PC-3 (cell line): Measurements from ENCODE around the gene ZBTB7C. TPM values are rescaled to one million over a fixed set of nuclear protein-coding genes. Genes with fewer than 3 reads are reported as not detected.

ENCODE experiments used
- ATAC-seq: fragments of 200-7000 bp; cut with Tn5 transposase; 2 replicates; pipeline ENCODE4 v1.9.1; 2020; ENCODE audit warnings: mild to moderate bottlenecking, moderate library complexity
- BruUV-seq: library from RNA; stranded (reverse); fragments of 400-500 nt; replicated peaks from 2 replicates; lab custom pipeline; 2021; lab: Mats Ljungman, UMichigan
- CTCF ChIA-PET: fragments of 300-600 bp; sonication (Branson Sonifier 250); formaldehyde crosslinking; loops from one replicate; lab custom pipeline; 2022; ENCODE audit warnings: antibody characterized with exemption; lab: Charles Lee
- POLR2A ChIA-PET: fragments of 300-600 bp; sonication (Branson Sonifier 250); formaldehyde crosslinking; loops from one replicate; lab custom pipeline; 2022; ENCODE audit warnings: antibody characterized with exemption; ENCODE audit not compliant: unreplicated experiment; lab: Charles Lee
- DNase-seq: peaks from one replicate; pipeline ENCODE4 v3.0.0-alpha.2; 2015
- H2AFZ ChIP-seq: fragments of 300-600 bp; sonication (generic); 2 replicates; pipeline ENCODE4 v1.6.0; 2016; ENCODE audit warnings: antibody characterized with exemption, low read length
- H3F3A ChIP-seq: fragments of 300-600 bp; sonication (generic); one replicate; pipeline ENCODE4 v1.6.0; 2017; ENCODE audit warnings: antibody characterized with exemption, low read length, control low read depth, mild to moderate bottlenecking; ENCODE audit not compliant: unreplicated experiment
- H3K27ac ChIP-seq: fragments of 300-600 bp; sonication (generic); 2 replicates; pipeline ENCODE4 v1.5.1; 2016; ENCODE audit warnings: mild to moderate bottlenecking, low read length
- H3K27me3 ChIP-seq: fragments of 300-600 bp; sonication (generic); 2 replicates; pipeline ENCODE4 v1.6.1; 2016; ENCODE audit warnings: low read length, mixed read lengths
- H3K36me3 ChIP-seq: fragments of 300-600 bp; sonication (generic); 2 replicates; pipeline ENCODE4 v1.6.1; 2016; ENCODE audit warnings: low read depth, mixed run types, low read length, mixed read lengths
- H3K4me1 ChIP-seq: fragments of 300-600 bp; sonication (generic); 2 replicates; pipeline ENCODE4 v1.5.1; 2016; ENCODE audit warnings: low read length; ENCODE audit not compliant: insufficient read depth
- H3K4me2 ChIP-seq: fragments of 300-600 bp; sonication (generic); 2 replicates; pipeline ENCODE4 v1.6.0; 2016; ENCODE audit warnings: low read length
- H3K4me3 ChIP-seq: fragments of 300-600 bp; sonication (generic); 2 replicates; pipeline ENCODE4 v1.5.1; 2016; ENCODE audit warnings: mild to moderate bottlenecking, low read length, mixed read lengths
- H3K79me2 ChIP-seq: fragments of 300-600 bp; sonication (generic); 2 replicates; pipeline ENCODE4 v1.6.1; 2017; ENCODE audit warnings: low read length, mixed read lengths
- H3K9ac ChIP-seq: fragments of 300-600 bp; sonication (generic); 2 replicates; pipeline ENCODE4 v1.6.0; 2016; ENCODE audit warnings: mild to moderate bottlenecking, low read length
- H3K9me2 ChIP-seq: fragments of 300-600 bp; sonication (generic); replicated peaks from 2 replicates; pipeline ENCODE4 v1.6.1; 2016; ENCODE audit warnings: mixed run types, low read length, mixed read lengths
- H3K9me3 ChIP-seq: fragments of 300-600 bp; sonication (generic); 2 replicates; pipeline ENCODE4 v1.6.1; 2016; ENCODE audit warnings: low read length, mixed read lengths
- H4K20me1 ChIP-seq: fragments of 300-600 bp; sonication (generic); 2 replicates; pipeline ENCODE4 v1.6.1; 2016; ENCODE audit warnings: low read length, mixed read lengths
- CTCF ChIP-seq: fragments of 300-600 bp; sonication (generic); conservative IDR thresholded peaks from 2 replicates; pipeline ENCODE4 v1.5.1; 2017; ENCODE audit warnings: antibody characterized with exemption, low read depth, mild to moderate bottlenecking, low read length
- EZH2 ChIP-seq: fragments of 300-600 bp; sonication (generic); IDR thresholded peaks from one replicate; pipeline ENCODE4 v1.6.1; 2017; ENCODE audit warnings: antibody characterized with exemption, mild to moderate bottlenecking, low read length; ENCODE audit not compliant: unreplicated experiment
- EZH2phosphoT487 ChIP-seq: fragments of 300-600 bp; sonication (generic); IDR thresholded peaks from 2 replicates; pipeline ENCODE4 v1.6.1; 2018; ENCODE audit warnings: mild to moderate bottlenecking, antibody characterized with exemption, low read length, borderline replicate concordance
- intact Hi-C: fragments of 100-400 bp; cut with micrococcal nuclease; formaldehyde crosslinking; loops from 2 replicates; pipeline ENCODE4 v1.9.0; 2023
- total RNA-seq: library from RNA; depleted of rRNA; stranded (reverse); fragments of >200 nt; gene quantifications from 2 replicates; pipeline ENCODE4 v1.2.3, GENCODE V29; 2014

Gene ZBTB7C
- total RNA-seq, 1 experiment from 2014 or later = 1.3 TPM

- H3K4me1 ChIP-seq = peaks cover 13% of the 10 kb centered on the region
- no peaks in the 10 kb centered on the region for H3K79me2 ChIP-seq
- H4K20me1 ChIP-seq = no peaks in the 10 kb centered on the region
- H3K27me3 ChIP-seq = no peaks in the 10 kb centered on the region
- no peak for TF ChIP-seq EZH2
- TF ChIP-seq CTCF = no peak
- no peak for TF ChIP-seq EZH2phosphoT487
- no peak overlapping the region for H2AFZ ChIP-seq
- ChIA-PET CTCF (no interaction called here), POLR2A (no interaction called here)
- H3K4me2 ChIP-seq = no peak overlapping the region
- BruUV-seq = no TSS peak
- no peak overlapping the region for H3K27ac ChIP-seq
- no peak overlapping the region for H3K9ac ChIP-seq
- no peaks in the 10 kb centered on the region for H3K9me2 ChIP-seq
- H3K4me3 ChIP-seq = no peak overlapping the region
- ATAC-seq (no peak), DNase-seq (no peak)
- intact Hi-C loops = no loop called here
- no peaks in the 10 kb centered on the region for H3K9me3 ChIP-seq
- no peaks in the 10 kb centered on the region for H3F3A ChIP-seq
- no peaks in the 10 kb centered on the region for H3K36me3 ChIP-seq
Measured at GRCh38 chr18:48158721-48159120, 250.5 kb downstream of the ZBTB7C start.

- ChIA-PET POLR2A (interaction anchor here (0.6 kb wide), 1 partner anchor 385 kb away, joined by 4 read pairs; no protein-coding TSS in a partner anchor), CTCF (no interaction called here)
- H3K4me3 ChIP-seq = no peak overlapping the region
- ATAC-seq (no peak), DNase-seq (no peak)
- intact Hi-C loops = no loop called here
- H3K27me3 ChIP-seq = no peaks in the 10 kb centered on the region
- no peak overlapping the region for H2AFZ ChIP-seq
- no peak overlapping the region for H3K4me2 ChIP-seq
- peaks cover 20% of the 10 kb centered on the region for H3K4me1 ChIP-seq
- no peaks in the 10 kb centered on the region for H3K9me3 ChIP-seq
- H3K9ac ChIP-seq = no peak overlapping the region
- no peak for TF ChIP-seq EZH2phosphoT487
- TF ChIP-seq CTCF = no peak
- no peak for TF ChIP-seq EZH2
- no peaks in the 10 kb centered on the region for H3K36me3 ChIP-seq
- BruUV-seq = no TSS peak
- no peaks in the 10 kb centered on the region for H3K9me2 ChIP-seq
- H3K27ac ChIP-seq = no peak overlapping the region
- no peaks in the 10 kb centered on the region for H4K20me1 ChIP-seq
- H3F3A ChIP-seq = no peaks in the 10 kb centered on the region
- no peaks in the 10 kb centered on the region for H3K79me2 ChIP-seq
Measured at GRCh38 chr18:48157956-48158355, 251.2 kb downstream of the ZBTB7C start.

GRCh38 chr18:48155856-48156255, 253.3 kb downstream of the ZBTB7C start:
- peak; percentile 33 for DNase-seq
- peak; percentile 40; the same call in 1 of the 2 replicates for ATAC-seq
- no peaks in the 10 kb centered on the region for H3K9me3 ChIP-seq
- H3F3A ChIP-seq = no peaks in the 10 kb centered on the region
- no peak overlapping the region for H3K9ac ChIP-seq
- no peak overlapping the region for H3K4me3 ChIP-seq
- no TSS peak for BruUV-seq
- CTCF ChIA-PET = no interaction called here
- no peak for TF ChIP-seq CTCF
- no peak for TF ChIP-seq EZH2
- TF ChIP-seq EZH2phosphoT487 = no peak
- peak overlapping the region; percentile 4; the same call in 1 of the 2 replicates for H3K4me2 ChIP-seq
- POLR2A ChIA-PET = no interaction called here
- no peaks in the 10 kb centered on the region for H3K79me2 ChIP-seq
- H4K20me1 ChIP-seq = no peaks in the 10 kb centered on the region
- H3K4me1 ChIP-seq = peaks cover 36% of the 10 kb centered on the region
- peak overlapping the region; percentile 58 for H3K27ac ChIP-seq
- H3K36me3 ChIP-seq = no peaks in the 10 kb centered on the region
- no peaks in the 10 kb centered on the region for H3K9me2 ChIP-seq
- H3K27me3 ChIP-seq = no peaks in the 10 kb centered on the region
- intact Hi-C loops = no loop called here
- H2AFZ ChIP-seq = no peak overlapping the region
